ENCODE measurements around the gene ETV7.
"Not testable (repeated sequence)": the region's sequence is repeated elsewhere in the genome, so short reads cannot be mapped to it uniquely, and the experiment has no call there.

The ETV7 gene

DNA sequence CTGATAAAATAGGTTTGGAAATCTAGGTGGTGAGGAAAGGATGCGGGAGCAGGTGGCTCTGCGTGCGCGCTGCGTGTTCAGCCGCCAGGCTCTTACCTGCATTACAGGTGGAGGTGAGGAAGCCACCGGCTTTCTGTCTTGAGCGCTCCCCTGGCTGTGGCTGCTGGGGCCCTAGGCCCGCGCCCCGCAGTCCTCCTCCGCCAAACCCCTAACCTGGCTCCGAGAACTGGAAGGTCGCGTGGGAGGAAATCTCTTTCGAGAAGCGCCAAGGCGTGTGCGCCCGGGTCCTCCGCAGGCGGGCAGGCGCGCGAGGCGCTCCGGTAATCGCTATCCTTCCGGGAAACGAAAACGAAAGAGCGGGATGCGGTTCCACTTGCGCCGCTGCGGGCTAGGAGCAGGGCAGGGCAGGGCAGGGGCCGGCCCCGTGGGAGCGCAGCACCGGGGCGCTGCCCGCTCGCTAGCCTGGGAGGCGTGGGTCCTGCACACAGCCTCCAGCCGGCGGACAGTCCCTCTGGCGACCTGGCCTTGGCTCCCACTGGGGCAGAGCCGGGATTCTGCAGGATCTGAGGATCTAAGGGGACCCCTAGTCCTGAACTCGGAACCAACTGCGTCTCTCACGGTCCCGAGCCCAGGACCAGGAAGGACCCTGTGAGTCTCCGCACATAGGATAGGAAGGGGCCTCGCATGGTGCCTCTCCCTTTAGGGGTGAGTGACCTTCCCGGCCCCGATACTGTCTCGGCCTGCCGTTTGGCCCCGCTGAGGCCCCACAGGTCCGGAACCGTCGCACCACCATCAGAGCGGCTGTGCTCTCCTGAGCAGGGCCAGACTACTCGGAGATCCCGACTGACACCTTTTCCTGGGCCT lies at the start of gene ETV7:
Gene ETV7, minus strand, starts transcription at position 230 of the 864 bp plus-strand sequence. Its CDS starts 128 bp downstream, at position 102.
- DNase-seq = peak; percentile 39

- DNase-seq = no peak
Observed at GRCh38 chr6:36436466-36436865, 49.0 kb upstream of the ETV7 start.

- no peak for DNase-seq
Observed at GRCh38 chr6:36432151-36432671, 44.7 kb upstream of the ETV7 start.

DNA sequence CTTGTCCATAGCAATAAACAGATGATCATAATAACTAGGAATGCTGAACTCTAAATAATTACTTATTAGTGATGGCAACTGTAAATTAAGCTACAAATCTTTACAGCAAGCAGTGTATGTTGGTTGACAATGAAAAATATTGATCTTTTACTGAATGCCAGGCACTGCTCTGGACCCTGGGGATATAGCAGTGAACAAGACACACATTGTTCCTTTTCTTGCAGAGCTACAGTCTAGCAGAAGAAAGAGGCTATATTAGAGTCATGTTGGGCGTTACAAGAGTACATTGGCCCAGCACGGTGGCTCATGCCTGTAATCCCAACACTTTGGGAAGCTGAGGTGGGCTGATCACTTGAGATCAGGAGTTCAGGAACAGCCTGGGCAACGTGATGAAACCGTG lies 43.7 kb upstream of the ETV7 start:
- no peak for DNase-seq

DNA sequence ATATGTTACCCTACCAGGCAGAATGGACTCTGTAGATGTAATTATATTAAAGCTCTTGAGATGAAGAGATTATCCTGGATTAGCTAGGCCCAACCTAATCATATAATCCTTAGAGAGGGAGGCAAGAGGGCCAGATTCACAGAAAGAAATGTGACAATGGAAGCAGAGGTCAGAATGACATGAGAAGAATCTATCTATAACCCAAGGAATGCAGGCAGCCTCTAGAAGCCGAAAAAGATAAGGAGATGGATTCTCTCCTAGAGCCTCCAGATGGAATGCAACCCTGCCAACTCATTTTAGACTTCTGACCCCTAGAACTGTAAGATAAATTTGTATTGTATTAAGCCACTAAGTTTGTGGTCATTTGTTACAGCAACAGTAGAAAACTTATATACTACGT lies 42.9 kb upstream of the ETV7 start:
- no peak for DNase-seq

DNA sequence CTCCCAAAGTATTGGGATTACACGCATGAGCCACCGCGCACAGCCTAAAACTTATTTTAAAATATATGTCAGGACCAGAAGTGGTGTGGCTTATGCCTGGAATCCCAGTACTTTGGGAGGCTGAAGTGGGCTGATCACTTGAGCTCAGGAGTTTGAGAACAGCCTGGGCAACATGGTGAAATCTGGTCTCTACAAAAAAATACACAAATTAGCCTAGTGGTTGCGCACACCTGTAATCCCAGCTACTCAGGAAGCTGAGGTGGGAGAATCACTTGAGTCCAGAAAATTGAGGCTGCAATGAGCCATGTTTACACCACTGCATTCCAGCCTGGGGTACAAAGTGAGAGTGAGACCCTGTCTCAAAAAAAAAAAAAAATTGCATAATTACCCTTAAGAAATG lies 41.4 kb upstream of the ETV7 start:
- DNase-seq = no peak

- no peak for DNase-seq
Observed at GRCh38 chr6:36426622-36427021, 39.2 kb upstream of the ETV7 start.

DNA sequence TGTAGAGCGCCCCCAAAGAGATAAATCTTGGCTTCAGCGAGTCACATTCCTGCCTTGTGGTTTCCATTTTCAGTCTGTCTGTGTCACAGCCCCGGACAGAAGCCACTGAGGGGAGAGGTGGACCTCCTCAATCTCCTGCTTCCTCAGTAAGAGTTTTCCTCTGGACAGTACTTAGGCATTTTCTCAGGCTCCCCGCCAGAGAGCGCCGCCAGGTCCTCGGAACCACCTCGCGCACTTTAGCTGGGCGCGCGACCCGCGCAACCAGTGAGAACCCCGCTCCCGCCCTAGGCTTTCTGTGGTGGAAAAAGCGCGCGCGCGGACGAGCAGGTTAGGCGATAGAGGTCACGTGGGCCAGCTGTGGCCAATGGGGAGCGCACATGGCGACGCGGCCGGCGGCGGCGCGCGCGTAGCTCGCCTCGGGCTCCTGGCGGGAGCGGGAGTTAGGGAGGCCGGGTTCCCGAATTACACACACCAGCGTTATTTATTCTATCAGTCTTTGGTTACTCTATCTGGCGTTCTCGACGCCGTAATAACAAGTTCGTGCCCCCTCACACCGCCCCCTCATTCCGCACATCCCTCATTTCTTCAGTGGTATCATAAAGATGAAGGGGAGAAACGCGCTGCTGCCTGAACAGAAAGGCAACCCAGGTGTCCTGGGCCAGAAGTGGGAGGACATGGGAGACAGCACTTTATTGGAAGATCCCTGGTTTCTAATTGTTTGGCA lies 35.8 kb upstream of the ETV7 start:
- DNase-seq = peak; percentile 99

DNA sequence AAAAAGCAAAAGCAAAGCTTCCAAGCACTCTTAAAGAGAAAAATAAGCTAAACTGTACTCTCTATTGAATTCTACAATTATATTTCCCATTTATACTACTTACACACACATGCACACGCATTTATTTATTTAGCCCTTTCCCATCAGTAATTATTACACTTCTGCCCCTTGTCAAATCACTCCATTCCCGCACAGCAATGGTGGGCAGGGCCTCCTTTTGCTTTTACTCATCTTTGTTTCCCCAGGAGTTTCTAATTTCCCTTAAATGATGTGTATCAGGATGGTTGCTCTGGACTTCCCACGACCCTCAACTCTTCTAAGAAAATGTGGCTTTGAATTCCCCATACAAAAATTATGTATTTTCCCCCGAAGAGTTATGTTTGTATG lies 35.2 kb upstream of the ETV7 start:
- DNase-seq = no peak

DNA sequence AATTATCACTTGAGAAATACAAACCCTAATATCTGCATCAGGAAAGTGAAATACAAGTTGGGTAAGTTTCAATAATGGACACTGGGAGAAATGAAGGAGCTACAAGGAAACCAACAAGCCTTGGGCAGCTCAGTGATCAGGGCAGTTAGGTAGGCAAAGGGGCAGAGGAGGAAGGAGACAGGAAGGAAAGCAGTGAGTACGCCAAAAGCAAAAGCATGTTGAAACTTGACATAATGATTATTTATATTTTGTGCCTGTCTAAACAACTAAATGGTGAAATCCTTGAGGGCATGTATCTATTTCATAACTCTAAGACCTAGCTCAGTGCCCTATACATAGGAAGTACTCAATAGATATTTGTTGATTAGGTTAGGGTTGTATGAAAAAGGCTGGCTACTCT lies 31.8 kb upstream of the ETV7 start:
- DNase-seq = no peak

- DNase-seq = no peak
Observed at GRCh38 chr6:36418558-36418957, 31.1 kb upstream of the ETV7 start.

GRCh38 chr6:36414481-36414880 lies 27.0 kb upstream of the ETV7 start:
- DNase-seq = no peak

- no peak for DNase-seq
Observed at GRCh38 chr6:36413489-36414480, 26.3 kb upstream of the ETV7 start.

DNA sequence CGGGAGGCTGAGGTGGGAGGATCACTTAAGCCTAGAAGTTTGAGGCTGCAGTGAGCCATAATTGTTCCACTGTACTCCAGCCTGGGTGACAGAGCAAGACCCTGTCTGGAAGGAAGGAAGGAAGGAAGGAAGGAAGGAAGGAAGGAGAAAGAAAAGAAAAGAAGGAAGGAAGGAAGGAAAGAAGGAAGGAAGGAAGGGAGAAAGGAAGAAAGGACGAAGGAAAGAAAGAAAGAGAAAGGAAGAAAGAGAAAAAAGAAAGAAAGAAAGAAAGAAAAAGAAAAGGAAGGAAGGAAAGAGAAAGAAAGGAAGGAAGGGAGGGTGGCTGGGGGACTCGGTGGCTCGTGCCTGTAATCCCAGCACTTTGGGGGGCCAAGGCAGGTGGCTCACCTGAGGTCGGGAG lies 22.2 kb upstream of the ETV7 start:
- not testable (repeated sequence) for DNase-seq

GRCh38 chr6:36404164-36404563 lies 16.7 kb upstream of the ETV7 start:
- DNase-seq = no peak

DNA sequence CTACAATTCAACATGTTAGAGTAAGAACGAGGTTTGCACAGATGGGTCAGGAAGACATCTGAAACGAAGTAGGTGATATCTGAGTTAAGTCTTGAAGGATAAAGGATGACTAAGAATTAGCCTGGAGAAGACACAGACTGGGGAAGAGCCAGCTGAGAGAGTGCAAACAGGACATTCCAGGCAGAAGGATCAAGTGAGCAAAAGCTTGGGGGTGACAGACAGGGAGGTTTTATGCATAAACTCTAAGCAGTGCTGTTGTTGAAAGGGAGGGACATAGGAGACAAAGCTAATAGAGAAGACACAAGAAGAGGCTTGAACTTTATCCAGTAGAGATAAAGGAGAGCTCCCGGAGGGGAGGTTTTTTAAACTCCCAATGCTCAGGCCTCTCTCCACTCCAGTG lies 15.0 kb upstream of the ETV7 start:
- no peak for DNase-seq

- no peak for DNase-seq
Observed at GRCh38 chr6:36399970-36400369, 12.5 kb upstream of the ETV7 start.

- DNase-seq = no peak
Observed at GRCh38 chr6:36392621-36393020, 5.2 kb upstream of the ETV7 start.

- no peak for DNase-seq
Observed at GRCh38 chr6:36389353-36389752, 1.9 kb upstream of the ETV7 start.

- peak; percentile 43 for DNase-seq
Observed at GRCh38 chr6:36386495-36387439, 702 bp downstream of the ETV7 start.

DNA sequence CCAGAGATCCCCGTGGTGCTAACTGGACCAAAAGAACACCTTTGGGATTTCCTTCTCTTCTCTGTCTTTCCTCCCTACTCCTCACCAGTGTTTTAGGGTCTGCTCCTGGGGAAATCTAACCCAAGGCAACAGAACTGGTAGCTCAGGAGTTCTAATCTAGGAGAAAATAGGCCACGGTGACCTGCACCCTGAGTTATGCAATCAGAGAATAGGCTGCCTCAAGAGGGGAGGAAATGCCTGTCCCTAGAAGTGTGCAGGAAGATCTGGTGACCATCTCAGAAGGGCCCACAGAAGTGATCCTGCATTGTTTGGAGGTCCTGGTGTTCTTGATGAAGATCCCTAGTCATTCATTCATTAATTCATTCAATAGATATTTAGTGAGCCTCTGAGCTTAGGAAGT lies 3.4 kb downstream of the ETV7 start:
- DNase-seq = no peak

DNA sequence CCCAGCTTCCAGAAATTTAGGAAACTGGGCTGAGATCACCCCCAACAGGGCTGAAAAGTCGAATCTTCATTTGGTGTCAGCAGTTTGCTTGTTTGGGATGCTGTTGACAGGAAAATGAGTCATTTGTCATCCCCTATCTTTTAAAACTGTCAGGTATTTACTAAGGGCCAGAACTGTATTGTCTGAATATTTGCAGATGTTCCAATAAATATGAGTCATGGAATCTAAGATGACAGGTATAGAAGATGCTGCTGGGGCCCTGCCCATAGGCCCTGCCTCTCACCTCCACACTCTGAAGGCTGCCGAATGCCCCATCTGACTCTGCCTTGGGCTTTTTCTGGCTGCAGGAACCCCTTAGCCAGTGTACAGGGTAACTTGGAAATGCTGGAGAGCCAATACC lies 3.9 kb downstream of the ETV7 start:
- no peak for DNase-seq
